Measurements from ENCODE around the gene SC5D.

DNA sequence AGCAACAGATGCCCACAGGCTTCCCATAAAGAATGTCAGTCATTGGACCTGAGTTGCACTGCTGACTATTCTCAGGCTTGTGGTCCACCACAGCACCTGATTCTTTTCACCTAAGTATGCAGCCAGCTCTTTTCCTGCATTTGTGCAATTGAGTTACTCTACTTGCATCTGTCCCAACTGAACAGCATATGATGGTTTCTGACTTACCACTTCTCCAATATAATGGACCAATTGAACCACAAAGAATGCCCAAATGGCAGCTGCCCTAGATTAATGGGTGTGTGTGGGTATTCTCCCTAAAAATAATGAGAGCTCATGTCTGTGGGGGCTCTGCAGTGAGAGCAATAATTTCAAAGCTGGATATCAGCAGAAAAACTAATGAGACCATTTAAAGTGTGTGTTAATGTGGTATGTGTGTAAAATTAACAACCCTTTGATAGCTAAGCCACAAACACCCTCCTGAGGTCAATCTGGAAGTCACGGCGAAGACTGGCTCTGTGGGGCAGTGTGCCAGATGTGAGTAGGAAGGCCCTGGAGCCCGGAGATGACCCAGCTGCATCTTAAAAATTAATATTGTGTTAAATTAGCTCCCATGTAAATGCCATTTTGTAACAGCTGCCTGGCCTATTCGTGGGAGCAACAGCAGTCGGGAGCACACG, 43.8 kb downstream of the SC5D start:
- TF ChIP-seq, protein P1, sequence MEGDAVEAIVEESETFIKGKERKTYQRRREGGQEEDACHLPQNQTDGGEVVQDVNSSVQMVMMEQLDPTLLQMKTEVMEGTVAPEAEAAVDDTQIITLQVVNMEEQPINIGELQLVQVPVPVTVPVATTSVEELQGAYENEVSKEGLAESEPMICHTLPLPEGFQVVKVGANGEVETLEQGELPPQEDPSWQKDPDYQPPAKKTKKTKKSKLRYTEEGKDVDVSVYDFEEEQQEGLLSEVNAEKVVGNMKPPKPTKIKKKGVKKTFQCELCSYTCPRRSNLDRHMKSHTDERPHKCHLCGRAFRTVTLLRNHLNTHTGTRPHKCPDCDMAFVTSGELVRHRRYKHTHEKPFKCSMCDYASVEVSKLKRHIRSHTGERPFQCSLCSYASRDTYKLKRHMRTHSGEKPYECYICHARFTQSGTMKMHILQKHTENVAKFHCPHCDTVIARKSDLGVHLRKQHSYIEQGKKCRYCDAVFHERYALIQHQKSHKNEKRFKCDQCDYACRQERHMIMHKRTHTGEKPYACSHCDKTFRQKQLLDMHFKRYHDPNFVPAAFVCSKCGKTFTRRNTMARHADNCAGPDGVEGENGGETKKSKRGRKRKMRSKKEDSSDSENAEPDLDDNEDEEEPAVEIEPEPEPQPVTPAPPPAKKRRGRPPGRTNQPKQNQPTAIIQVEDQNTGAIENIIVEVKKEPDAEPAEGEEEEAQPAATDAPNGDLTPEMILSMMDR (IDR thresholded peaks at IDR 0.05): no peak
- no peak for TF ChIP-seq EP300 (IDR thresholded peaks at IDR 0.05)
